IMR-90 (cell line): Measurements from ENCODE around the gene RPS8. TPM values are rescaled to one million over a fixed set of nuclear protein-coding genes. Genes with fewer than 3 reads are reported as not detected.

Experiments used
- ATAC-seq: fragments of 200-7000 bp; cut with Tn5 transposase; 2 replicates; pipeline ENCODE4 v1.9.1; 2020; ENCODE audit warnings: low read depth, mild to moderate bottlenecking, moderate library complexity
- BruUV-seq: library from RNA; stranded (reverse); fragments of 400-500 nt; replicated peaks from 2 replicates; lab custom pipeline; 2021; lab: Mats Ljungman, UMichigan
- CTCF ChIA-PET: fragments of 300-600 bp; formaldehyde crosslinking; extraction: SDS; loops from one replicate; lab custom pipeline; 2021; ENCODE audit warnings: antibody characterized with exemption; lab: Yijun Ruan, JAX
- POLR2A ChIA-PET: fragments of 300-600 bp; sonication (Branson Sonifier 250); formaldehyde crosslinking; loops from one replicate; lab custom pipeline; 2022; ENCODE audit warnings: antibody characterized with exemption; ENCODE audit not compliant: unreplicated experiment; lab: Charles Lee
- DNase-seq: peaks from one replicate; pipeline ENCODE4 v3.0.0; 2013
- H2AFZ ChIP-seq: replicated peaks from 2 replicates; pipeline ENCODE3; 2013; ENCODE audit warnings: low read length, mild to moderate bottlenecking; ENCODE audit not compliant: poor library complexity
- H2AK5ac ChIP-seq: 2 replicates; pipeline ENCODE4 v1.6.1; 2013; ENCODE audit warnings: low read depth, low read length, inconsistent platforms
- H2AK9ac ChIP-seq: replicated peaks from 2 replicates; pipeline ENCODE3; 2013; ENCODE audit warnings: mild to moderate bottlenecking, low read depth, low read length, moderate library complexity; ENCODE audit not compliant: poor library complexity
- H2BK120ac ChIP-seq: 2 replicates; pipeline ENCODE4 v1.6.1; 2013; ENCODE audit warnings: low read depth, low read length, inconsistent platforms
- H2BK15ac ChIP-seq: 3 replicates; pipeline ENCODE4 v1.6.1; 2013; ENCODE audit warnings: low read depth, low read length, inconsistent platforms
- H2BK20ac ChIP-seq: 2 replicates; pipeline ENCODE4 v1.6.1; 2013; ENCODE audit warnings: low read depth, mild to moderate bottlenecking, inconsistent platforms, low read length, moderate library complexity
- H2BK5ac ChIP-seq: 2 replicates; pipeline ENCODE4 v1.6.1; 2013; ENCODE audit warnings: mild to moderate bottlenecking, low read depth, low read length, inconsistent platforms; ENCODE audit not compliant: poor library complexity, severe bottlenecking
- H3K14ac ChIP-seq: replicated peaks from 2 replicates; pipeline ENCODE4 v1.6.1; 2013; ENCODE audit warnings: low read depth, low read length, inconsistent platforms
- H3K18ac ChIP-seq: 2 replicates; pipeline ENCODE4 v1.6.1; 2013; ENCODE audit warnings: low read depth, low read length, control low read depth
- H3K23ac ChIP-seq: 2 replicates; pipeline ENCODE4 v1.6.1; 2013; ENCODE audit warnings: low read depth, low read length, inconsistent platforms
- H3K27ac ChIP-seq: 2 replicates; pipeline ENCODE4 v1.5.1; 2013; ENCODE audit warnings: mild to moderate bottlenecking, control low read depth, low read length; ENCODE audit not compliant: insufficient read depth
- H3K27me3 ChIP-seq: 2 replicates; pipeline ENCODE4 v1.6.1; 2013; ENCODE audit warnings: low read length; ENCODE audit not compliant: control insufficient read depth, insufficient read depth
- H3K36me3 ChIP-seq: 2 replicates; pipeline ENCODE4 v1.6.1; 2013; ENCODE audit warnings: low read length, mixed read lengths; ENCODE audit not compliant: control insufficient read depth, insufficient read depth
- H3K4ac ChIP-seq: 2 replicates; pipeline ENCODE4 v1.6.1; 2013; ENCODE audit warnings: low read depth, low read length, inconsistent platforms
- H3K4me1 ChIP-seq: 2 replicates; pipeline ENCODE4 v1.6.1; 2013; ENCODE audit warnings: low read length, mixed read lengths; ENCODE audit not compliant: control insufficient read depth, insufficient read depth
- H3K4me2 ChIP-seq: 2 replicates; pipeline ENCODE4 v1.6.1; 2013; ENCODE audit warnings: low read depth, mild to moderate bottlenecking, control low read depth, low read length, moderate library complexity
- H3K4me3 ChIP-seq: 2 replicates; pipeline ENCODE4 v1.5.1; 2013; ENCODE audit warnings: low read depth, mild to moderate bottlenecking, control low read depth, low read length, moderate library complexity; ENCODE audit not compliant: insufficient read depth
- H3K56ac ChIP-seq: 2 replicates; pipeline ENCODE4 v1.6.1; 2013; ENCODE audit warnings: low read length, inconsistent platforms; ENCODE audit not compliant: insufficient read depth; ENCODE audit errors: extremely low read depth
- H3K79me1 ChIP-seq, 2 experiments: 2 replicates each; pipeline ENCODE4 v1.6.1; 2013; ENCODE audit warnings: low read length in 2 of 2, inconsistent platforms in 1 of 2, low read depth in 1 of 2
- H3K9ac ChIP-seq: 2 replicates; pipeline ENCODE4 v1.6.1; 2013; ENCODE audit warnings: low read depth, low read length, control low read depth
- H3K9me1 ChIP-seq: 2 replicates; pipeline ENCODE4 v1.6.1; 2013; ENCODE audit warnings: low read length, inconsistent platforms; ENCODE audit not compliant: insufficient read depth
- H3K9me3 ChIP-seq: 2 replicates; pipeline ENCODE4 v1.6.1; 2013; ENCODE audit warnings: low read length; ENCODE audit not compliant: control insufficient read depth, insufficient read depth
- H4K20me1 ChIP-seq: 2 replicates; pipeline ENCODE4 v1.6.1; 2013; ENCODE audit warnings: low read length, inconsistent platforms; ENCODE audit not compliant: insufficient read depth
- H4K5ac ChIP-seq: 2 replicates; pipeline ENCODE4 v1.6.1; 2013; ENCODE audit warnings: mild to moderate bottlenecking, low read depth, low read length, control low read depth
- H4K8ac ChIP-seq, 2 experiments: 2 replicates each; pipeline ENCODE4 v1.6.1; 2013; ENCODE audit warnings: low read depth in 2 of 2, low read length in 2 of 2, control low read depth in 1 of 2, inconsistent platforms in 1 of 2
- H4K91ac ChIP-seq: 2 replicates; pipeline ENCODE4 v1.6.1; 2013; ENCODE audit warnings: low read depth, low read length, inconsistent platforms; ENCODE audit not compliant: insufficient read depth
- ELK1 ChIP-seq: fragments of 150-350 bp; IDR thresholded peaks from 2 replicates; pipeline ENCODE4 v1.6.1; 2016; ENCODE audit warnings: low read depth, mild to moderate bottlenecking, low read length, moderate library complexity, borderline replicate concordance
- FOS ChIP-seq: fragments of 150-350 bp; IDR thresholded peaks from 2 replicates; pipeline ENCODE4 v1.6.1; 2016; ENCODE audit warnings: low read depth, low read length
- MAFK ChIP-seq: IDR thresholded peaks from 2 replicates; pipeline ENCODE4 v1.6.1; 2012; ENCODE audit warnings: low read depth, low read length, improper control_type of control experiment
- MAZ ChIP-seq: IDR thresholded peaks from 2 replicates; pipeline ENCODE4 v1.6.1; 2012; ENCODE audit warnings: low read depth, mild to moderate bottlenecking, low read length, improper control_type of control experiment, moderate library complexity, borderline replicate concordance
- MXI1 ChIP-seq: IDR thresholded peaks from 2 replicates; pipeline ENCODE4 v1.6.1; 2012; ENCODE audit warnings: low read depth, mild to moderate bottlenecking, low read length, moderate library complexity, borderline replicate concordance
- RAD21 ChIP-seq: IDR thresholded peaks from 2 replicates; pipeline ENCODE4 v1.6.1; 2012; ENCODE audit warnings: low read length, improper control_type of control experiment
- RCOR1 ChIP-seq: IDR thresholded peaks from 2 replicates; pipeline ENCODE4 v1.6.1; 2012; ENCODE audit warnings: mild to moderate bottlenecking, low read length, improper control_type of control experiment; ENCODE audit not compliant: insufficient replicate concordance
- SMC3 ChIP-seq: fragments of 150-350 bp; IDR thresholded peaks from 2 replicates; pipeline ENCODE4 v1.6.1; 2016; ENCODE audit warnings: low read depth, mild to moderate bottlenecking, antibody characterized with exemption, low read length, moderate library complexity
- WGBS, 2 experiments: methylation state at CpG; one replicate each; pipeline versions ENCODE4 v1.1.5 to v1.1.7; 2013; ENCODE audit warnings: missing lambda C conversion rate in 2 of 2; ENCODE audit not compliant: insufficient read length in 1 of 2; ENCODE audit errors: extremely low coverage in 2 of 2; 5-methylcytosine and 5-hydroxymethylcytosine counted together
- dilution Hi-C: fragments of 300-500 bp; cut with HindIII; formaldehyde crosslinking; loops from one replicate; pipeline ENCODE4 v1.14.3; 2018; ENCODE audit warnings: low sequenced_read_pairs; ENCODE audit not compliant: unreplicated experiment
- in situ Hi-C: fragments of 300-500 bp; cut with MboI; formaldehyde crosslinking; loops from 3 replicates; pipeline ENCODE4 v1.14.3; 2019; ENCODE audit warnings: low sequenced_read_pairs, inconsistent platforms, mixed read lengths
- intact Hi-C: fragments of 100-400 bp; cut with micrococcal nuclease; formaldehyde crosslinking; loops from 2 replicates; pipeline ENCODE4 v1.10.0; 2022
- polyA plus RNA-seq, 3 experiments: library from polyadenylated mRNA; depleted of rRNA; stranded (reverse); fragments of >200 nt; gene quantifications; 2 replicates each; pipeline ENCODE4 v1.2.3, GENCODE V29; 2012; ENCODE audit warnings: low replicate concordance in 1 of 3
- total RNA-seq: library from RNA; depleted of rRNA; stranded (reverse); fragments of >200 nt; gene quantifications from 2 replicates; pipeline ENCODE4 v1.2.3, GENCODE V29; 2012

Gene RPS8
- total and polyA plus RNA-seq, 2 of the 4 experiments (the other 2 are of a cell fraction): 2,171 to 2,255 TPM

- TF ChIP-seq ELK1: no peak
These were observed 51.2 kb downstream of the RPS8 start (continued) for GRCh38 chr1:44826375-44827196.

- Histone ChIP-seq H3K14ac (no peak overlapping the region), H3K27ac (no peak overlapping the region), H2BK120ac (no peak overlapping the region), H3K18ac (no peak overlapping the region), H3K4me2 (no peak overlapping the region), H3K23ac (no peak overlapping the region), H2BK20ac (no peak overlapping the region), H3K27me3 (no peaks in the 10 kb centered on the region), H4K91ac (no peak overlapping the region), H2AK5ac (no peak overlapping the region), H4K20me1 (no peaks in the 10 kb centered on the region), H3K4me1 (no peaks in the 10 kb centered on the region), H3K4me3 (no peak overlapping the region), H3K36me3 (no peaks in the 10 kb centered on the region), H3K4ac (no peak overlapping the region), H3K56ac (no peak overlapping the region), H3K79me1 (no peaks in the 10 kb centered on the region), H4K8ac (no peak overlapping the region), H2BK15ac (no peak overlapping the region), H2AFZ (no peak overlapping the region), H2BK5ac (no peak overlapping the region), H2AK9ac (peak overlapping the region; percentile 42), H3K9me1 (no peaks in the 10 kb centered on the region), H4K5ac (no peak overlapping the region), H3K9me3 (no peaks in the 10 kb centered on the region), H3K9ac (no peak overlapping the region)
- ChIA-PET POLR2A (no interaction called here), CTCF (interaction anchor here (1.6 kb wide), 1 partner anchor 19 kb away, joined by 3 read pairs; the partner anchor contains the start of gene BTBD19)
- no TSS peak for BruUV-seq
- ATAC-seq (no peak), DNase-seq (no peak)
- TF ChIP-seq SMC3: no peak
- TF ChIP-seq MXI1: no peak
- TF ChIP-seq RCOR1: no peak
- no peak for TF ChIP-seq MAZ
- no peak for TF ChIP-seq RAD21
- no peak for TF ChIP-seq FOS
- TF ChIP-seq ELK1: no peak
- TF ChIP-seq MAFK: no peak
- intact Hi-C loops (no loop called here), in situ Hi-C loops (no loop called here), dilution Hi-C loops (no loop called here)
- 95% methylated on average over 17 of the region's 28 CpGs; no CpG with 5 or more reads in 1 of the 2 experiments for WGBS, 2 experiments
These were observed 52.1 kb downstream of the RPS8 start for GRCh38 chr1:44827197-44828002.
